Mesenchymal stem cell (in vitro differentiated cells and primary cell): ENCODE results near the gene B3GALT4.

Experiments
- DNase-seq: peaks from one replicate; pipeline ENCODE4 v3.0.0-alpha.2; 2013
- H2AFZ ChIP-seq: one replicate; pipeline ENCODE4 v1.6.1; 2013; ENCODE audit warnings: low read depth, mild to moderate bottlenecking, control low read depth, inconsistent platforms, low read length, moderate library complexity
- H2AK5ac ChIP-seq: 2 replicates; pipeline ENCODE4 v1.6.1; 2013; ENCODE audit warnings: low read length, moderate library complexity, mild to moderate bottlenecking, inconsistent platforms; ENCODE audit not compliant: severe bottlenecking
- H2BK120ac ChIP-seq: one replicate; pipeline ENCODE4 v1.6.1; 2013; ENCODE audit warnings: low read depth, mild to moderate bottlenecking, inconsistent platforms, low read length, moderate library complexity
- H2BK12ac ChIP-seq, 2 experiments: one replicate each; pipeline ENCODE4 v1.6.1; 2013; ENCODE audit warnings: inconsistent platforms in 2 of 2, low read length in 2 of 2, mild to moderate bottlenecking in 2 of 2, moderate library complexity in 2 of 2, control low read depth in 1 of 2
- H2BK15ac ChIP-seq: one replicate; pipeline ENCODE4 v1.6.1; 2013; ENCODE audit warnings: mild to moderate bottlenecking, low read depth, inconsistent platforms; ENCODE audit not compliant: poor library complexity, severe bottlenecking
- H2BK5ac ChIP-seq: 2 replicates; pipeline ENCODE4 v1.6.1; 2013; ENCODE audit warnings: low read depth, mild to moderate bottlenecking, low read length, control low read depth, inconsistent platforms; ENCODE audit not compliant: poor library complexity, severe bottlenecking
- H3K14ac ChIP-seq, 2 experiments: one replicate each; pipeline ENCODE4 v1.6.1; 2013; ENCODE audit warnings: inconsistent platforms in 2 of 2, low read length in 2 of 2, control low read depth in 1 of 2, mild to moderate bottlenecking in 1 of 2, moderate library complexity in 1 of 2
- H3K18ac ChIP-seq, 2 experiments: one replicate each; pipeline ENCODE4 v1.6.1; 2013; ENCODE audit warnings: inconsistent platforms in 2 of 2, low read length in 2 of 2, control low read depth in 1 of 2, low read depth in 1 of 2, mild to moderate bottlenecking in 1 of 2
- H3K23ac ChIP-seq, 2 experiments: one replicate each; pipeline ENCODE4 v1.6.1; 2013; ENCODE audit warnings: inconsistent platforms in 2 of 2, low read length in 2 of 2, mild to moderate bottlenecking in 2 of 2, moderate library complexity in 2 of 2, control low read depth in 1 of 2
- H3K27ac ChIP-seq: 2 replicates; pipeline ENCODE4 v1.5.1; 2013; ENCODE audit warnings: mild to moderate bottlenecking, moderate library complexity, low read length, control low read depth, inconsistent platforms; ENCODE audit not compliant: poor library complexity, severe bottlenecking
- H3K27me3 ChIP-seq, 2 experiments: 2 replicates each; pipeline versions ENCODE4 v1.6.1 to v1.7.0; 2013; ENCODE audit warnings: low read length in 2 of 2, mild to moderate bottlenecking in 2 of 2, moderate library complexity in 2 of 2, control low read depth in 1 of 2, inconsistent platforms in 1 of 2; ENCODE audit not compliant: control insufficient read depth in 1 of 2, insufficient read depth in 1 of 2
- H3K36me3 ChIP-seq, 2 experiments: 2 replicates each; pipeline versions ENCODE4 v1.6.1 to v1.7.0; 2013; ENCODE audit warnings: low read length in 2 of 2, control low read depth in 1 of 2, inconsistent platforms in 1 of 2, low read depth in 1 of 2, mild to moderate bottlenecking in 1 of 2; ENCODE audit not compliant: insufficient read depth in 2 of 2, control insufficient read depth in 1 of 2
- H3K4ac ChIP-seq, 2 experiments: one replicate each; pipeline ENCODE4 v1.6.1; 2013; ENCODE audit warnings: inconsistent platforms in 2 of 2, low read length in 2 of 2, mild to moderate bottlenecking in 2 of 2, moderate library complexity in 2 of 2, control low read depth in 1 of 2, low read depth in 1 of 2
- H3K4me1 ChIP-seq: 2 replicates; pipeline ENCODE4 v1.6.1; 2013; ENCODE audit warnings: low read depth, low read length, control low read depth; ENCODE audit not compliant: control insufficient read depth, insufficient read depth
- H3K4me2 ChIP-seq: 2 replicates; pipeline ENCODE4 v1.6.1; 2013; ENCODE audit warnings: low read length, mild to moderate bottlenecking, inconsistent platforms; ENCODE audit not compliant: poor library complexity, severe bottlenecking
- H3K4me3 ChIP-seq, 2 experiments: 2 replicates each; pipeline versions ENCODE4 v1.5.1 to v1.7.0; 2013; ENCODE audit warnings: low read length in 2 of 2, mild to moderate bottlenecking in 2 of 2, control low read depth in 1 of 2, low read depth in 1 of 2; ENCODE audit not compliant: insufficient read depth in 1 of 2
- H3K79me1 ChIP-seq: replicated peaks from 2 replicates; pipeline ENCODE4 v1.6.1; 2013; ENCODE audit warnings: mild to moderate bottlenecking, control low read depth, low read length, inconsistent platforms; ENCODE audit not compliant: poor library complexity, severe bottlenecking
- H3K9ac ChIP-seq: 2 replicates; pipeline ENCODE4 v1.7.0; 2013; ENCODE audit warnings: mild to moderate bottlenecking, low read length, moderate library complexity
- H3K9me3 ChIP-seq: 2 replicates; pipeline ENCODE4 v1.7.0; 2013; ENCODE audit warnings: mild to moderate bottlenecking, low read length; ENCODE audit not compliant: control insufficient read depth
- H4K8ac ChIP-seq: one replicate; pipeline ENCODE4 v1.6.1; 2013; ENCODE audit warnings: inconsistent platforms, mild to moderate bottlenecking, low read length, moderate library complexity
- H4K91ac ChIP-seq: one replicate; pipeline ENCODE4 v1.6.1; 2013; ENCODE audit warnings: mild to moderate bottlenecking, low read length, inconsistent platforms
- WGBS: methylation state at CpG from one replicate; pipeline ENCODE4 v1.1.7; 2013; ENCODE audit warnings: mixed read lengths; 5-methylcytosine and 5-hydroxymethylcytosine counted together

The B3GALT4 gene

DNA sequence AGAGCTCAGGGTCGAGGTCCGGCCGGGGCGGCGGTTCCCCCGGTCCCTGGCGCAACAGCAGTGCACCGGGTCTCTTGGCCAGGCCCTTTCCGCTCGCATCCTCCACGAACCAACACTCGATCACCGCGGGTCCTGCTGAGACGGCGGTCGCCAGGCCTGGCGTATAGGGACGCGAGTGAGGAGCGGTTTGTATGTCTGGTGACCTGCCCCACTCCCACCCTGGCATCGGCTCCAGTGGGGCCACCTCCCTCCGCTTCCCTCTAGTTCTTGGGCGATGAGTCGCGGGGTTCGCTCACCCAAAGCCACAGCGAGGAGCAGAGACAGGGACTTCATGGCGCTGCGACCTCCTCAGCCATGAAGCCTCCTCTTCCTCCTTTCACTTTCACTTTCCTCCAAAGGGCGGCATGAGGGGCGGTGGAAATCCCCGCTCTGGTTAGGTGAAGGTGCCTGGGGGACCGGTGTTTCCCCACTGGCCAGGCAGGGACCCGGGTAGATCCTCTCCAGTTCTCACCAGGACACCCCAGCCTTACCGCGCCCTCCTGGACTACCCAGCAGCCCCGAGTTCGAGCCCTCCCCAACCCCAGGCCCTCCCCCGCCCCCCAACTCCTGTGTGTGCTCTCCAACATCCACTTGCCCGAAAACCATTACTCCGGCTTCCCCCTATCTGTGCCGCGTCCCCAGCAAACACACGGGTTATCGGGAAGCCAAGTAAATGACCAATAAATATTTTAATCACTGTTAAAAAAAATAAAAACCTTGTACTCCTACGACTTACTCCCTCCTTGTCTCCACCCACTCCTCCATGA is 37.0 kb downstream of the B3GALT4 start, which contains the start of gene TAPBP:
TAPBP (minus strand) TSS at position 370 of the 806 bp plus-strand sequence; CDS start at position 333, 37 bp downstream.
- H3K79me1 ChIP-seq = peaks cover 16% of the 10 kb centered on the region
- peak within 1 kb of the TSS; percentile 72 to 100 for H3K4me3 ChIP-seq
- H2BK120ac ChIP-seq = peak within 1 kb of the TSS; percentile 84
- peak within 1 kb of the TSS; percentile 96 for H2BK15ac ChIP-seq
- peak within 1 kb of the TSS in 1 of 2 experiments; percentile 99 for H3K14ac ChIP-seq
- H2AK5ac ChIP-seq = peak within 1 kb of the TSS; percentile 7
- H3K4me2 ChIP-seq = peak within 1 kb of the TSS; percentile 98
- H2AFZ ChIP-seq = peak within 1 kb of the TSS; percentile 60
- H3K27ac ChIP-seq = peak within 1 kb of the TSS; percentile 84
- H3K27me3 ChIP-seq = no peaks in the 10 kb centered on the region
- peak within 1 kb of the TSS in 1 of 2 experiments; percentile 76 for H2BK12ac ChIP-seq
- peak within 1 kb of the TSS; percentile 87 for H4K91ac ChIP-seq
- peak; percentile 95 for DNase-seq
- H3K9ac ChIP-seq = peak within 1 kb of the TSS; percentile 100
- H2BK5ac ChIP-seq = peak within 1 kb of the TSS; percentile 45
- no peaks in the 10 kb centered on the region for H3K9me3 ChIP-seq
- H3K4me1 ChIP-seq = peaks cover 31% of the 10 kb centered on the region
- H3K4ac ChIP-seq = peak within 1 kb of the TSS; percentile 54 to 99
- peak within 1 kb of the TSS; percentile 95 for H4K8ac ChIP-seq
- peak within 1 kb of the TSS in 1 of 2 experiments; percentile 98 for H3K23ac ChIP-seq
- H3K36me3 ChIP-seq = peaks cover 27 to 31% of the 10 kb centered on the region in 2 experiments
- H3K18ac ChIP-seq = peak within 1 kb of the TSS; percentile 52 to 96
- under 1% methylated on average over 36 of the region's 47 CpGs for WGBS

GRCh38 chr6:33314515-33314942 is 37.6 kb downstream of the B3GALT4 start:
- peak; percentile 98 for DNase-seq
- peaks cover 21% of the 10 kb centered on the region for H3K79me1 ChIP-seq
- peak overlapping the region; percentile 8 to 28 for H3K4ac ChIP-seq
- peak overlapping the region in 1 of 2 experiments; percentile 100 for H3K4me3 ChIP-seq
- no peak overlapping the region for H2BK12ac ChIP-seq
- H3K27ac ChIP-seq = peak overlapping the region; percentile 84
- H2BK5ac ChIP-seq = no peak overlapping the region
- peak overlapping the region; percentile 100 for H3K9ac ChIP-seq
- no peaks in the 10 kb centered on the region for H3K9me3 ChIP-seq
- no peak overlapping the region for H3K23ac ChIP-seq
- peak overlapping the region; percentile 87 for H4K91ac ChIP-seq
- WGBS = 36% methylated on average over 1 of the region's 10 CpGs
- H2BK15ac ChIP-seq = peak overlapping the region; percentile 56
- no peaks in the 10 kb centered on the region for H3K27me3 ChIP-seq
- H3K14ac ChIP-seq = no peak overlapping the region
- peak overlapping the region; percentile 50 for H2BK120ac ChIP-seq
- peak overlapping the region; percentile 7 for H2AK5ac ChIP-seq
- no peak overlapping the region for H2AFZ ChIP-seq
- peak overlapping the region in 1 of 2 experiments; percentile 52 for H3K18ac ChIP-seq
- H3K4me1 ChIP-seq = peaks cover 32% of the 10 kb centered on the region
- peaks cover 33 to 37% of the 10 kb centered on the region in 2 experiments for H3K36me3 ChIP-seq
- H4K8ac ChIP-seq = peak overlapping the region; percentile 80
- H3K4me2 ChIP-seq = peak overlapping the region; percentile 26

DNA sequence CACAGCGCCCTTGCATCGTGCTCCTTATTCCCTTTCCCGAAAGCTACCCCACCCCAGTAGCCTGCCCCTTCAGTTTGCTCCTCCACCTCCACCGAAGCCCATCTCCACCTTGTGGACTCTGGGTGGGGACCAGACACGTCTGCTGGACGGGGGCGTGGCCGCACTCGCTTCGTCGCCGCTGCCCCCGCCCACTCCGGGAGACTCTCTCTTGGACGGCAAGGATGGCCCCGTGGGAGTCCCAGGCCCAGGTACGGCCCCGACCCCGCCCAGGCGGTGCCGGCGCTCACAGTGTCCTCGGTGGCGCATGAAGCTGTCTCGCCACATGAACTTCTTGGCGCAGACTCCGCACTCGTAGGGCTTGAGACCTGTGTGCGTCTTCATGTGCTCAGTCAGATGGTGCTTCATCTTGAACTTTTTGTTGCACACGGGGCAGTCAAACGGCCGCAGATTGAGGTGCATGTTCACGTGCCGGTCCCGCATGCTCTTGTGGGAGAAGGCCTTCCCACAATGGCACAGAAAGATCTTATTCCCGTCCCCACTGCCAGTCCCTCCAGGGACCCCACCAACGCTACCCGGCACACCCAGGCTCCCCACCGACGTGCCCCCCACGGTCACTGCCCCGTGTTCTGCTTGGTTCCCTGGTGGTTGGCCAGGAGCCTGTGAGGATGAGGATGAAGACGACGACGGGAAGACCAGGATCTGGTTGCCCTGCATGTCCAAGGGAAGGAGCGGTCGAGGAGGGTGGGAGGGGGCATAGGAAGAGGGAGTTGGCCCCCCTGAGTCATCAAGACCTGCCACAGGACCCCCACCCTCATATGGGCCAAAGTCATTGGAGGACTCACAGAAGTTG is 38.2 kb downstream of the B3GALT4 start:
- H3K18ac ChIP-seq = peak overlapping the region in 1 of 2 experiments; percentile 42
- no peaks in the 10 kb centered on the region for H3K27me3 ChIP-seq
- H4K91ac ChIP-seq = peak overlapping the region; percentile 87
- no peaks in the 10 kb centered on the region for H3K9me3 ChIP-seq
- H2BK5ac ChIP-seq = no peak overlapping the region
- H2AFZ ChIP-seq = no peak overlapping the region
- H2BK12ac ChIP-seq = peak overlapping the region in 1 of 2 experiments; percentile 8
- peaks cover 33% of the 10 kb centered on the region for H3K4me1 ChIP-seq
- H3K79me1 ChIP-seq = peaks cover 23% of the 10 kb centered on the region
- H2BK15ac ChIP-seq = peak overlapping the region; percentile 56
- peak overlapping the region; percentile 100 for H3K9ac ChIP-seq
- peak overlapping the region in 1 of 2 experiments; percentile 16 for H3K23ac ChIP-seq
- 61% methylated on average over 47 of the region's 47 CpGs for WGBS
- H3K27ac ChIP-seq = no peak overlapping the region
- no peak overlapping the region for H3K14ac ChIP-seq
- H3K4me2 ChIP-seq = peak overlapping the region; percentile 26
- peak overlapping the region in 1 of 2 experiments; percentile 100 for H3K4me3 ChIP-seq
- peak overlapping the region; percentile 50 for H2BK120ac ChIP-seq
- peak overlapping the region in 1 of 2 experiments; percentile 8 for H3K4ac ChIP-seq
- DNase-seq = no peak
- peaks cover 38 to 39% of the 10 kb centered on the region in 2 experiments for H3K36me3 ChIP-seq
- H2AK5ac ChIP-seq = peak overlapping the region; percentile 7
- peak overlapping the region; percentile 56 for H4K8ac ChIP-seq
